ENCODE measurements around the gene NUP210L.
A peak's percentile ranks its signal among the peaks of the same experiment; 100 is the strongest.
"Not testable (repeated sequence)": the region's sequence is repeated elsewhere in the genome, so short reads cannot be mapped to it uniquely, and the experiment has no call there.

The NUP210L gene

DNA sequence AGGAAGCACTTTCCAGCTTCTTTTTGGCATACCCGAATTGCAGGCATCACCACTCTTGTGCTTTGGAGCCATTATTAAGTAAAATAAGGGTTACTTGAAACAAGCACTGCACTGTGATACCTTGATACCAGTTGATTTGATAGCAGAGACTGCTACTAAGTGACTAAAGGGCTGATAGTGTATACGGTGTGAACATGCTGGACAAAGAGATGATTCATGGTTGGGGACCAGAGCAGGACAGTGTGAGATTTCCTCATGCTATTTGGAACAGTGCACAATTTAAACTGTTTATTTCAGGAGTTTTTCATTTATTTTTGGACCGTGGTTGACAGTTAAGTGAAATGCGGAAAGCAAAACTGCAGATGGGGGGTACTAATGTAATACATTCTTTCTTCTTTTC lies 154.5 kb downstream of the NUP210L start:
- no peak for DNase-seq (ENCODE audit: low spot score)

DNA sequence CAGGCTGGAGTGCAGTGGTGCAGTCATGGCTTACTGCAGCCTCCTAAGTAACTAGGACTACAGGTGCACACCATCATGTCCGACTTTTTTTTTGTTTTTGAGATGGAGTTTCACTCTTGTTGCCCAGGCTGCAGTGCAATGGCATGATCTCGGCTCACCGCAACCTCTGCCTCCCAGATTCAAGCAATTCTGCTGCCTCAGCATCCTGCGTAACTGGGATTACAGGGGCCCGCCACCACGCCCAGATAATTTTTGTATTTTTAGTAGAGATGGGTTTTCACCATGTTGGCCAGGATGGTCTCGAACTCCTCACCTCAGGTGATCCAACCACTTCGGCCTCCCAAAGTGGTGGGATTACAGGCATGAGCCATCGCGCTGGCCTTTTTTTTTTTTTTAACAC lies 158.0 kb downstream of the NUP210L start:
- not testable (repeated sequence) for DNase-seq (ENCODE audit: low spot score)

More for the DNA sequence above, 154.5 kb downstream of the NUP210L start:
- TF ChIP-seq CTCF (IDR thresholded peaks at IDR 0.05; ENCODE audit: extremely low read depth, missing control alignments) = no peak

GRCh38 chr1:153995640-153996039 lies 159.2 kb downstream of the NUP210L start:
- no peak for TF ChIP-seq CTCF (IDR thresholded peaks at IDR 0.05; ENCODE audit: extremely low read depth, missing control alignments)

DNA sequence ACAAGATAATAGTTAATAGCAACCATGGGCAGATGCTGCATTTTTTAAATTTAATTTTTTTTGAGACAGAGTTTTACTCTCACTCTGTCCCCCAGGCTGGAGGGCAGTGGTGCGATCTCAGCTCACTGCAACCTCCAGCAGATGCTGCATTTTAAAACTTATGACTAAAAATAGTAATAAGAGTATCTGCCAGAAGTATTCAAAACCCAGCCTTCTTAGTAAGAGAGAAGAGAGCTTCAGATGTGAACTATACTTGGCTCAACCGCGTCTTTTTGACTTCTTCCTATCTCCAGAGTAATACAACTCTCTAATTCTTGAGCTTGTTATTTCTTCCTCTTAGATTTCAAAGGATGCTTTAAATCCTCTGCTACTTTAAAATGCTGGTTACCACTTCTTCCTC lies 159.7 kb downstream of the NUP210L start:
- no peak for DNase-seq (ENCODE audit: low spot score)
- TF ChIP-seq CTCF (IDR thresholded peaks at IDR 0.05; ENCODE audit: extremely low read depth, missing control alignments) = no peak

More at GRCh38 chr1:153995640-153996039, 159.2 kb downstream of the NUP210L start:
- DNase-seq (ENCODE audit: low spot score) = no peak

DNA sequence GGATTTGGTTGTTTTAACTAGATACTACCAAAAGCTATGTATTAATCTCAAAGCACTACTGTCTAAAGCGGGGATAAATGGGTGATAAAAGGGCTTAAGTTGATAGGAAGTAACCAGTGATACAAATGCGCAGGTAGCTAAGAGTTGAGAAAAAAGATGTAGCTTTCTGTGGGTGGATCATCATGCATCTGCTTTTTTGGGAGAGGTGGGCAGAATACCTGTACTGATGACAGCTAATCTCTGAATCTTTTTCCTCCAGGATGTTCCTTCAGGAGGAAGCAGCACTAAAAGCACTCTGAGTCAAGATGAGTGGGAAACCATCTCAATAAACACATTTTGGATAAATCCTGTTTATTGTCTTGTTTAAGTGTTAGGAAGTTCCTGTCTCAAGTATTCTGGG lies 163.1 kb downstream of the NUP210L start:
- DNase-seq (ENCODE audit: low spot score) = no peak
- no peak for TF ChIP-seq CTCF (IDR thresholded peaks at IDR 0.05; ENCODE audit: extremely low read depth, missing control alignments)

DNA sequence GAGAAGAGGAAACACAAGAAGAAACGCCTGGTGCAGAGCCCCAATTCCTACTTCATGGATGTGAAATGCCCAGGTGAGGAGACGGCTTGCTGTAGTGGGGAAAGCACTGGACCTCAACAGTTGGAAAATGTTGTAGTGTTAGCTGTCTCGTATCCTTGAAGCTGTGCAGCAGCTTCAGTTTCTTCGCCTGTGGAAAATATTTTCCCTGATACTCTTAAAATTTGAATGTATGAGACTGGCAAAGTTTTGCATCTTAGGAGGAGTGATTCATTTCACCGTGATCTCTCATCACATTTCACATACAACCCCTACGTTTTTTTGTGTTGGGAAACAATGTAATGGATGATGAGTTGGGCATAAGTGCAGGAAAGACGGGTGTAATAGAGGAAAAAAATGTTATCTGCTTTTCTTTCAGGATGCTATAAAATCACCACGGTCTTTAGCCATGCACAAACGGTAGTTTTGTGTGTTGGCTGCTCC lies 163.7 kb downstream of the NUP210L start:
- no peak for TF ChIP-seq CTCF (IDR thresholded peaks at IDR 0.05; ENCODE audit: extremely low read depth, missing control alignments)
- DNase-seq (ENCODE audit: low spot score) = no peak

- TF ChIP-seq CTCF (IDR thresholded peaks at IDR 0.05; ENCODE audit: extremely low read depth, missing control alignments) = no peak
- DNase-seq (ENCODE audit: low spot score) = peak; percentile 92
Measured at GRCh38 chr1:153990468-153991150, 164.3 kb downstream of the NUP210L start, which contains the start of gene RPS27. RPS27 (plus strand) TSS chr1:153990762; CDS start chr1:153990797, 35 bp downstream.

GRCh38 chr1:153987621-153988020 lies 167.3 kb downstream of the NUP210L start:
- DNase-seq (ENCODE audit: low spot score) = no peak
- TF ChIP-seq CTCF (IDR thresholded peaks at IDR 0.05; ENCODE audit: extremely low read depth, missing control alignments) = no peak

Data from GM20000 (cell line).